ENCODE data around the gene FBXL20.
"Not testable (repeated sequence)": the region's sequence is repeated elsewhere in the genome, so short reads cannot be mapped to it uniquely, and the experiment has no call there.

FBXL20 gene

GRCh38 chr17:39401412-39402243, at the start of gene FBXL20:
FBXL20 (minus strand) TSS chr17:39401626; CDS start chr17:39401402, 224 bp downstream.
- H3K4me3 ChIP-seq (ENCODE audit: low read depth, low read length): peak within 1 kb of the TSS; percentile 96

- H3K4me3 ChIP-seq (ENCODE audit: low read depth, low read length): peak within 1 kb of the TSS; percentile 99
These were observed 49.6 kb upstream of the FBXL20 start, which contains the start of gene MED1 for GRCh38 chr17:39450847-39451581. MED1 (minus strand) TSS chr17:39451263; CDS start chr17:39451062, 201 bp downstream.

GRCh38 chr17:39450051-39450450, 48.6 kb upstream of the FBXL20 start:
- peak overlapping the region; percentile 99 for H3K4me3 ChIP-seq (ENCODE audit: low read depth, low read length)

GRCh38 chr17:39447561-39447960, 46.1 kb upstream of the FBXL20 start:
- H3K4me3 ChIP-seq (ENCODE audit: low read depth, low read length): no peak overlapping the region

GRCh38 chr17:39443326-39443725, 41.9 kb upstream of the FBXL20 start:
- H3K4me3 ChIP-seq (ENCODE audit: low read depth, low read length): no peak overlapping the region

GRCh38 chr17:39439868-39440267, 38.4 kb upstream of the FBXL20 start:
- not testable (repeated sequence) for H3K4me3 ChIP-seq (ENCODE audit: low read depth, low read length)

- no peak overlapping the region for H3K4me3 ChIP-seq (ENCODE audit: low read depth, low read length)
These were observed 28.2 kb upstream of the FBXL20 start for GRCh38 chr17:39429600-39429999.

- H3K4me3 ChIP-seq (ENCODE audit: low read depth, low read length): no peak overlapping the region
These were observed 14.7 kb upstream of the FBXL20 start for GRCh38 chr17:39416141-39416540.

- H3K4me3 ChIP-seq (ENCODE audit: low read depth, low read length): no peak overlapping the region
These were observed 8.9 kb upstream of the FBXL20 start for GRCh38 chr17:39410279-39410678.

- H3K4me3 ChIP-seq (ENCODE audit: low read depth, low read length): no peak overlapping the region
These were observed 6.9 kb upstream of the FBXL20 start for GRCh38 chr17:39408360-39408759.

GRCh38 chr17:39406951-39407350, 5.5 kb upstream of the FBXL20 start:
- no peak overlapping the region for H3K4me3 ChIP-seq (ENCODE audit: low read depth, low read length)

- no peak overlapping the region for H3K4me3 ChIP-seq (ENCODE audit: low read depth, low read length)
These were observed 4.0 kb upstream of the FBXL20 start for GRCh38 chr17:39405436-39405835.

- no peak overlapping the region for H3K4me3 ChIP-seq (ENCODE audit: low read depth, low read length)
These were observed 3.3 kb upstream of the FBXL20 start for GRCh38 chr17:39404542-39405378.

- no peak overlapping the region for H3K4me3 ChIP-seq (ENCODE audit: low read depth, low read length)
These were observed 1.6 kb upstream of the FBXL20 start for GRCh38 chr17:39402890-39403605.

- H3K4me3 ChIP-seq (ENCODE audit: low read depth, low read length): peak overlapping the region; percentile 96
These were observed 941 bp upstream of the FBXL20 start for GRCh38 chr17:39402244-39402889.

GRCh38 chr17:39400547-39401411, 647 bp downstream of the FBXL20 start:
- peak overlapping the region; percentile 96 for H3K4me3 ChIP-seq (ENCODE audit: low read depth, low read length)

- H3K4me3 ChIP-seq (ENCODE audit: low read depth, low read length): no peak overlapping the region
These were observed 1.6 kb downstream of the FBXL20 start for GRCh38 chr17:39399791-39400190.

- no peak overlapping the region for H3K4me3 ChIP-seq (ENCODE audit: low read depth, low read length)
These were observed 7.7 kb downstream of the FBXL20 start for GRCh38 chr17:39393736-39394135.

GRCh38 chr17:39391448-39391847, 10.0 kb downstream of the FBXL20 start:
- no peak overlapping the region for H3K4me3 ChIP-seq (ENCODE audit: low read depth, low read length)

All from iPS-11a (cell line).